Chondrocyte (in vitro differentiated cells): ENCODE measurements around the gene PLK2. TPM values are rescaled to one million over a fixed set of nuclear protein-coding genes. Genes with fewer than 3 reads are reported as not detected.

ENCODE experiments used
- DNase-seq: peaks from one replicate; pipeline ENCODE4 v3.0.0; 2021; ENCODE audit warnings: mixed read lengths, low spot score
- H3K27ac Mint-ChIP-seq: one replicate; pipeline ENCODE4 v1.8.0; 2021; ENCODE audit warnings: mild to moderate bottlenecking, moderate library complexity, mixed read lengths; ENCODE audit not compliant: unreplicated experiment
- H3K27me3 Mint-ChIP-seq: 2 replicates; pipeline ENCODE4 v1.8.0; 2021; ENCODE audit warnings: low read depth, mixed read lengths
- H3K36me3 Mint-ChIP-seq: 2 replicates; pipeline ENCODE4 v1.8.0; 2021; ENCODE audit warnings: low read depth, mixed read lengths
- H3K4me1 Mint-ChIP-seq: 2 replicates; pipeline ENCODE4 v1.8.0; 2021; ENCODE audit warnings: low read depth, mild to moderate bottlenecking, mixed read lengths
- H3K4me3 Mint-ChIP-seq: one replicate; pipeline ENCODE4 v1.8.0; 2021; ENCODE audit warnings: mild to moderate bottlenecking, moderate library complexity, mixed read lengths; ENCODE audit not compliant: unreplicated experiment
- H3K9me3 Mint-ChIP-seq: 2 replicates; pipeline ENCODE4 v1.8.0; 2021; ENCODE audit warnings: low read depth, mixed read lengths
- CTCF ChIP-seq: fragments of 200-600 bp; sonication (generic); IDR thresholded peaks from 2 replicates; pipeline ENCODE4 v1.5.0; 2021; ENCODE audit warnings: antibody characterized with exemption, mild to moderate bottlenecking, moderate library complexity
- total RNA-seq: library from RNA; stranded (reverse); gene quantifications from 3 replicates; pipeline ENCODE4 v1.2.1, GENCODE V29; 2021

PLK2 gene
- total RNA-seq, 1 donor from 2014 or later, result 46.8 TPM

DNA sequence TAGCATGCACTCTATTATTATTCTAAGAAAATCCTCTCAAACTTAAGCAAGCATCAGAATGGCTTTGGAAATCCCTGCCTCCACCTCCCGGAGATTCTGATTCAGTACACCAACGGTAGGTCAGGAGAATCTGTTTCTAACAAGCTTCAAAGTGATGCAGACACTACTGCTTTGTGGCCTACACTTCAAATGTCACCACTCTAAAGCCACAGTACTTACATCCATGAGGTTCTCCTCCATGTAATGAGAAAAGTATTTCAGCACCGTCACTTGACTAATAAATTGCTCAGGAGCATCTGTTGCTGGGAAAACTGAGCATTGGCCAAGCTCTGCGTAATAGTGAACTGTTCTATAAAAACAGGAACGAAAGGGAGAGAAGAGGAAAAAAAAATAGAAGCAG lies 4.8 kb downstream of the PLK2 start:
- Mint-ChIP-seq H3K4me1 (peaks cover 63% of the 10 kb centered on the region), H3K4me3 (no peak overlapping the region), H3K9me3 (no peaks in the 10 kb centered on the region), H3K36me3 (peaks cover 41% of the 10 kb centered on the region), H3K27ac (no peak overlapping the region), H3K27me3 (no peaks in the 10 kb centered on the region)
- DNase-seq, result no peak
- no peak for TF ChIP-seq CTCF

DNA sequence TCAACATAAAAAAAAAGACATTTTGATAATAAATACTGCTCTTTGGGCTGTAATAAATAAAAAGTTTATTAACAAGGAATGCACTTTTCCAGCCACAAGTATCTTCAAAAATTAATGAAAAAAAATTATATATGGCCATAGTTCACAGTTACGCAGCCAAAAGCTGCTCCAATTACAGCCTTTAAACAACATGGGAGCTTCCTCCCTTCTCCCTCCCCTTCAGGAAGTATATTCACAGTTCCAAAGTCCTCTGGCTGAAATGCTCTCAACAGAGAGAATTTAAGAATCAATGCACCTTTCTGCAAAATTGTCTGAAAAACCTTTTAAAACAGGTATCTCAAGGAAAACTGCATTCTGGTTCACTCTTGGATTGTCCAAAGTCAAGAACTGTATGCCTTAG lies 5.9 kb downstream of the PLK2 start:
- DNase-seq, result no peak
- no peak overlapping the region for H3K4me3 Mint-ChIP-seq
- peaks cover 63% of the 10 kb centered on the region for H3K4me1 Mint-ChIP-seq
- H3K27ac Mint-ChIP-seq, result no peak overlapping the region
- no peak for TF ChIP-seq CTCF
- H3K27me3 Mint-ChIP-seq, result no peaks in the 10 kb centered on the region
- peaks cover 41% of the 10 kb centered on the region for H3K36me3 Mint-ChIP-seq
- H3K9me3 Mint-ChIP-seq, result no peaks in the 10 kb centered on the region

DNA sequence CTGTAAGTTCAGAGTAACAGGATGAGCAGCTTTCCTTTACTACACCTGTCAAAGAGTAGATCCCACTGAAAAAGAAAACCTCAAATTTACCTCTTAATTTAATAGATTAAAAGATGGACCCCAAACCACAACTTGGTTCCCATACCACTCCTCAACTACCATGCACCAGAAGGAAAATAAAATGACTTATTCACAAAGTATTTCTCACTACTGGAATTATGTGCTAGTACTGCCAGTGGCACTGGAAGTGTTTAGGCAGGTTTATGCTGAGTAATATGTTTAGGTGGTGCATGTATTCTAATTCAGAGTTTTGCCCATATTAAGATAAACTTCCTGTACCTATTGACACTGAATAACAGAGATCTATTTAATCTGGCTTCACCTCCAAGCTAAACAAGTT lies 6.6 kb downstream of the PLK2 start:
- no peak overlapping the region for H3K27ac Mint-ChIP-seq
- no peaks in the 10 kb centered on the region for H3K9me3 Mint-ChIP-seq
- peaks cover 58% of the 10 kb centered on the region for H3K4me1 Mint-ChIP-seq
- no peak for DNase-seq
- peaks cover 40% of the 10 kb centered on the region for H3K36me3 Mint-ChIP-seq
- H3K27me3 Mint-ChIP-seq, result no peaks in the 10 kb centered on the region
- no peak for TF ChIP-seq CTCF
- no peak overlapping the region for H3K4me3 Mint-ChIP-seq

- H3K27me3 Mint-ChIP-seq, result no peaks in the 10 kb centered on the region
- H3K27ac Mint-ChIP-seq, result peak overlapping the region; percentile 6
- H3K4me1 Mint-ChIP-seq, result peaks cover 52% of the 10 kb centered on the region
- DNase-seq, result no peak
- peaks cover 35% of the 10 kb centered on the region for H3K36me3 Mint-ChIP-seq
- TF ChIP-seq CTCF, result no peak
- no peaks in the 10 kb centered on the region for H3K9me3 Mint-ChIP-seq
- no peak overlapping the region for H3K4me3 Mint-ChIP-seq
These were observed 7.2 kb downstream of the PLK2 start for GRCh38 chr5:58452566-58453258.

GRCh38 chr5:58451732-58452565 lies 7.9 kb downstream of the PLK2 start:
- no peak for DNase-seq
- Mint-ChIP-seq H3K4me1 (peaks cover 44% of the 10 kb centered on the region), H3K27me3 (no peaks in the 10 kb centered on the region), H3K27ac (peak overlapping the region; percentile 6), H3K9me3 (no peaks in the 10 kb centered on the region), H3K36me3 (peaks cover 28% of the 10 kb centered on the region), H3K4me3 (no peak overlapping the region)
- TF ChIP-seq CTCF, result no peak
